ENCODE measurements around the gene PHTF2.

GRCh38 chr7:77826300-77826699 lies 27.7 kb downstream of the PHTF2 start:
- no peak for TF ChIP-seq CTCF (conservative IDR thresholded peaks at IDR 0.05)
- TF ChIP-seq EZH2 (IDR thresholded peaks at IDR 0.05; ENCODE audit: low read depth): no peak

All from PC-9 (cell line).